Caco-2 (cell line): Measurements from ENCODE around the gene C17orf114.

Experiments
- BruUV-seq: library from RNA; stranded (reverse); fragments of 400-500 nt; replicated peaks from 2 replicates; lab custom pipeline; 2021; lab: Mats Ljungman, UMichigan
- CTCF ChIA-PET: fragments of 300-600 bp; sonication (Branson Sonifier 250); formaldehyde crosslinking; loops from one replicate; lab custom pipeline; 2022; ENCODE audit warnings: antibody characterized with exemption; lab: Charles Lee
- POLR2A ChIA-PET: fragments of 300-600 bp; sonication (Branson Sonifier 250); formaldehyde crosslinking; loops from one replicate; lab custom pipeline; 2022; ENCODE audit warnings: antibody characterized with exemption; lab: Charles Lee
- DNase-seq, 2 experiments: peaks; one replicate each; pipeline versions ENCODE4 v3.0.0 to v3.0.0-alpha.2; 2020 to 2022
- H3K27me3 ChIP-seq: replicated peaks from 2 replicates; pipeline ENCODE4 v1.6.0; 2011; ENCODE audit warnings: low read length; ENCODE audit not compliant: control insufficient read depth, insufficient read depth
- H3K36me3 ChIP-seq: 2 replicates; pipeline ENCODE4 v1.5.1; 2011; ENCODE audit warnings: low read length; ENCODE audit not compliant: control insufficient read depth, insufficient read depth
- H3K4me1 ChIP-seq: fragments of 250-450 bp; sonication (Bioruptor Pico); 2 replicates; pipeline ENCODE4 v1.5.1; 2020; ENCODE audit warnings: mild to moderate bottlenecking
- H3K4me3 ChIP-seq: 2 replicates; pipeline ENCODE4 v1.5.1; 2011; ENCODE audit warnings: low read depth, mild to moderate bottlenecking, control low read depth, low read length
- H3K9me3 ChIP-seq: fragments of 250-450 bp; sonication (Bioruptor Pico); 2 replicates; pipeline ENCODE4 v1.5.1; 2020; ENCODE audit warnings: mild to moderate bottlenecking, moderate library complexity
- H3K27ac Mint-ChIP-seq: one replicate; pipeline ENCODE4 v1.8.0; 2022; ENCODE audit warnings: mixed read lengths; ENCODE audit not compliant: unreplicated experiment
- H3K27me3 Mint-ChIP-seq: one replicate; pipeline ENCODE4 v1.8.0; 2022; ENCODE audit warnings: mixed read lengths; ENCODE audit not compliant: insufficient read depth, unreplicated experiment
- H3K36me3 Mint-ChIP-seq: one replicate; pipeline ENCODE4 v1.8.0; 2022; ENCODE audit warnings: mild to moderate bottlenecking, mixed read lengths; ENCODE audit not compliant: insufficient read depth, unreplicated experiment
- H3K4me1 Mint-ChIP-seq: one replicate; pipeline ENCODE4 v1.8.0; 2022; ENCODE audit warnings: low read depth, mixed read lengths; ENCODE audit not compliant: unreplicated experiment
- H3K4me3 Mint-ChIP-seq: one replicate; pipeline ENCODE4 v1.8.0; 2022; ENCODE audit warnings: mild to moderate bottlenecking, moderate library complexity, mixed read lengths; ENCODE audit not compliant: unreplicated experiment
- H3K9me3 Mint-ChIP-seq: one replicate; pipeline ENCODE4 v1.8.0; 2022; ENCODE audit warnings: mixed read lengths; ENCODE audit not compliant: unreplicated experiment
- CTCF ChIP-seq, 2 experiments: fragments of 200-600 bp in 1 of 2; IDR thresholded peaks; 1 replicate in 1 of 2; 2 replicates in 1 of 2; pipeline versions ENCODE4 v1.5.1 to v1.8.0; 2011 to 2022; ENCODE audit warnings: antibody characterized with exemption in 1 of 2, control low read depth in 1 of 2, inconsistent platforms in 1 of 2, low read depth in 1 of 2, low read length in 1 of 2, mild to moderate bottlenecking in 1 of 2, moderate library complexity in 1 of 2; ENCODE audit not compliant: insufficient read depth in 1 of 2, severe bottlenecking in 1 of 2, unreplicated experiment in 1 of 2
- intact Hi-C: fragments of 100-400 bp; cut with micrococcal nuclease; formaldehyde crosslinking; loops from one replicate; pipeline ENCODE4 v1.10.0; 2022; ENCODE audit not compliant: unreplicated experiment

The C17orf114 gene

DNA sequence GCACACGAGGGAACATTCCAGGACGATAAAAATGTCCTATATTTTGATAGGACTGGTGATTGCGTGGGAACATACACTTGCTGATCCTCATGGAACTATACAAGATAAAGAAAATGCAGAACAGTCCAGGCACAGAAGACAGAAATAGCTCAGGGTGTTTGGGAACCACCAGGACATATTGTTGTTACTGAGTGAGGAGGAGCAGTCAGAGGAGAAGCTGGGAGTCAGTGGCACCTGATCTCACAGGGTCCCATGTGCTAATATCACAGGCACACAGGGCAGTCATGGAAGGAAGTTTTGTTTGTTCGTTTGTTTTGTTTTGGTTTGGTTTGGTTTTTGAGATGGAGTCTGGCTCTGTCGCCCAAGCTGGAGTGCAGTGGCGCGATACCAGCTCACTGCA is 10.6 kb upstream of the C17orf114 start:
- H3K36me3 ChIP-seq, result no peaks in the 10 kb centered on the region

DNA sequence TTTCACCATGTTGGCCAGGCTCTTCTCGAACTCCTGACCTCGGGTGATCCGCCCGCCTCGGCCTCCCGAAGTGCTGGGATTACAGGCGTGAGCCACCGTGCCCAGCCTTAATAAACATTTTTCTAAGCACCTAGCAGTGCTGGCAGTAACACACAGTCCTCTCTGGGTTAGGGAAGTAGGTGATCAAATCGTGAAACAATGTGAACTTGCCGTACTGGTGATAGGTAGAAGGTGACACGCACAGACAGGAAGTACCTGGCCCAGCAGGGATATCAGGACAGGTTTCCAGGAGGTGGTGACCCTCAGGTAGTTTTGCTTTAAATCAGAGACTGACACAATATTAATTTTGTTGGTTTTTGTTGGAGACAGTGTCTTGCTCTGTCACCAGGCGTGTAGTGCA is 9.3 kb upstream of the C17orf114 start:
- Mint-ChIP-seq H3K9me3 (no peaks in the 10 kb centered on the region), H3K4me1 (no peaks in the 10 kb centered on the region), H3K4me3 (no peak overlapping the region), H3K36me3 (peaks cover 40% of the 10 kb centered on the region), H3K27me3 (no peaks in the 10 kb centered on the region), H3K27ac (no peak overlapping the region)
- H3K4me3 ChIP-seq, result no peak overlapping the region
- POLR2A ChIA-PET, result no interaction called here
- no peak for DNase-seq
- intact Hi-C loops, result no loop called here
- H3K4me1 ChIP-seq, result no peaks in the 10 kb centered on the region
- CTCF ChIA-PET, result no interaction called here
- no peaks in the 10 kb centered on the region for H3K36me3 ChIP-seq
- BruUV-seq, result no TSS peak
- no peaks in the 10 kb centered on the region for H3K9me3 ChIP-seq
- no peak for TF ChIP-seq CTCF (IDR thresholded peaks at IDR 0.05; ENCODE audit: insufficient read depth in 1 of 2, low read depth in 1 of 2, low read length in 1 of 2, severe bottlenecking in 1 of 2, unreplicated experiment in 1 of 2)
- no peaks in the 10 kb centered on the region for H3K27me3 ChIP-seq

More for the DNA sequence above, 10.6 kb upstream of the C17orf114 start:
- H3K27me3 Mint-ChIP-seq, result no peaks in the 10 kb centered on the region
- no TSS peak for BruUV-seq
- Histone ChIP-seq H3K4me1 (no peaks in the 10 kb centered on the region), H3K4me3 (no peak overlapping the region), H3K27me3 (no peaks in the 10 kb centered on the region), H3K9me3 (no peaks in the 10 kb centered on the region)
- no peaks in the 10 kb centered on the region for H3K9me3 Mint-ChIP-seq
- no peaks in the 10 kb centered on the region for H3K4me1 Mint-ChIP-seq
- no peak for DNase-seq
- intact Hi-C loops, result no loop called here
- no peak for TF ChIP-seq CTCF (IDR thresholded peaks at IDR 0.05; ENCODE audit: insufficient read depth in 1 of 2, low read depth in 1 of 2, low read length in 1 of 2, severe bottlenecking in 1 of 2, unreplicated experiment in 1 of 2)
- H3K4me3 Mint-ChIP-seq, result no peak overlapping the region
- H3K36me3 Mint-ChIP-seq, result peaks cover 42% of the 10 kb centered on the region
- POLR2A ChIA-PET, result no interaction called here
- H3K27ac Mint-ChIP-seq, result no peak overlapping the region
- CTCF ChIA-PET, result no interaction called here

GRCh38 chr17:4810696-4811290 is 8.7 kb upstream of the C17orf114 start:
- no peak overlapping the region for H3K4me3 Mint-ChIP-seq

More at GRCh38 chr17:4810696-4811290, 8.7 kb upstream of the C17orf114 start:
- intact Hi-C loops, result no loop called here
- no peak for DNase-seq
- H3K4me1 ChIP-seq, result no peaks in the 10 kb centered on the region
- H3K27me3 Mint-ChIP-seq, result no peaks in the 10 kb centered on the region
- ChIA-PET POLR2A (no interaction called here), CTCF (interaction anchor here (0.6 kb wide), 1 partner anchor 15 kb away, joined by 3 read pairs; the partner anchor contains the start of gene PSMB6)
- no peaks in the 10 kb centered on the region for H3K9me3 Mint-ChIP-seq
- no peaks in the 10 kb centered on the region for H3K9me3 ChIP-seq
- no TSS peak for BruUV-seq
- H3K4me1 Mint-ChIP-seq, result no peaks in the 10 kb centered on the region
- H3K27ac Mint-ChIP-seq, result no peak overlapping the region
- peaks cover 33% of the 10 kb centered on the region for H3K36me3 Mint-ChIP-seq
- no peak overlapping the region for H3K4me3 ChIP-seq
- TF ChIP-seq CTCF (IDR thresholded peaks at IDR 0.05; ENCODE audit: insufficient read depth in 1 of 2, low read depth in 1 of 2, low read length in 1 of 2, severe bottlenecking in 1 of 2, unreplicated experiment in 1 of 2), result no peak
- no peaks in the 10 kb centered on the region for H3K27me3 ChIP-seq
- H3K36me3 ChIP-seq, result no peaks in the 10 kb centered on the region
